Measurements from ENCODE around the gene CTAG2.
"Not testable (repeated sequence)": the region's sequence is repeated elsewhere in the genome, so short reads cannot be mapped to it uniquely, and the experiment has no call there.

CTAG2 gene

DNA sequence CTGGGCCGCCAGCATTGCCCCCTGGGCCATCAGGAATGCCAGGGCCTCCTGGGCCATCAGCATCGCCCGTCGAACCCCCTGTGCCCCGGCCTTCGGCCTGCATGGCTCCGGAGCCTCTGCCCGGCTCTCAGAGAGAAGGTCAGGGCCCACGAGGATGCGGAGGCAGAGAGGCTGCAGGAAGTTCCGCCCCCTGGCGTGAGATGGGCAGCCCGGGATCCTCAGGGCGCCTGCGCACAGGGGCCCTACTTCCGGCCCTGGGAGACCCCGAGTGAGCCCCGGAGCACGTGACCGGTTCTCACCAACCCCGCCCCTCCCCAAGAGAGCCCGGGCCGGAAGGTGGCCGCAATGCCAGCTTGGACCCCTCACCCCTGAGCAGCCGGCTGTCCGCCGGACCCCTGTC, at the start of gene CTAG2:
Gene CTAG2 (minus strand): TSS at position 167 of the 400 bp plus-strand sequence. CDS start 64 bp downstream, at position 103.
- H3K4me3 ChIP-seq (ENCODE audit: control insufficient read depth, low read depth, low read length) = not testable (repeated sequence)

GRCh38 chrX:154698630-154699248, 45.4 kb upstream of the CTAG2 start:
- TF ChIP-seq, protein P1, sequence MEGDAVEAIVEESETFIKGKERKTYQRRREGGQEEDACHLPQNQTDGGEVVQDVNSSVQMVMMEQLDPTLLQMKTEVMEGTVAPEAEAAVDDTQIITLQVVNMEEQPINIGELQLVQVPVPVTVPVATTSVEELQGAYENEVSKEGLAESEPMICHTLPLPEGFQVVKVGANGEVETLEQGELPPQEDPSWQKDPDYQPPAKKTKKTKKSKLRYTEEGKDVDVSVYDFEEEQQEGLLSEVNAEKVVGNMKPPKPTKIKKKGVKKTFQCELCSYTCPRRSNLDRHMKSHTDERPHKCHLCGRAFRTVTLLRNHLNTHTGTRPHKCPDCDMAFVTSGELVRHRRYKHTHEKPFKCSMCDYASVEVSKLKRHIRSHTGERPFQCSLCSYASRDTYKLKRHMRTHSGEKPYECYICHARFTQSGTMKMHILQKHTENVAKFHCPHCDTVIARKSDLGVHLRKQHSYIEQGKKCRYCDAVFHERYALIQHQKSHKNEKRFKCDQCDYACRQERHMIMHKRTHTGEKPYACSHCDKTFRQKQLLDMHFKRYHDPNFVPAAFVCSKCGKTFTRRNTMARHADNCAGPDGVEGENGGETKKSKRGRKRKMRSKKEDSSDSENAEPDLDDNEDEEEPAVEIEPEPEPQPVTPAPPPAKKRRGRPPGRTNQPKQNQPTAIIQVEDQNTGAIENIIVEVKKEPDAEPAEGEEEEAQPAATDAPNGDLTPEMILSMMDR (conservative IDR thresholded peaks at IDR 0.05; ENCODE audit: control insufficient read depth, insufficient read depth, low read depth, low read length) = no peak
- DNase-seq (ENCODE audit: low read depth) = no peak
- no peak overlapping the region for H3K4me3 ChIP-seq (ENCODE audit: control insufficient read depth, low read depth, low read length)

More for the DNA sequence above, at the start of gene CTAG2:
- not testable (repeated sequence) for DNase-seq (ENCODE audit: low read depth)

GRCh38 chrX:154696676-154697045, 43.3 kb upstream of the CTAG2 start:
- no peak overlapping the region for H3K4me3 ChIP-seq (ENCODE audit: control insufficient read depth, low read depth, low read length)
- peak; percentile 50 for DNase-seq (ENCODE audit: low read depth)
- TF ChIP-seq, protein P1 (conservative IDR thresholded peaks at IDR 0.05; ENCODE audit: control insufficient read depth, insufficient read depth, low read depth, low read length) = no peak

DNA sequence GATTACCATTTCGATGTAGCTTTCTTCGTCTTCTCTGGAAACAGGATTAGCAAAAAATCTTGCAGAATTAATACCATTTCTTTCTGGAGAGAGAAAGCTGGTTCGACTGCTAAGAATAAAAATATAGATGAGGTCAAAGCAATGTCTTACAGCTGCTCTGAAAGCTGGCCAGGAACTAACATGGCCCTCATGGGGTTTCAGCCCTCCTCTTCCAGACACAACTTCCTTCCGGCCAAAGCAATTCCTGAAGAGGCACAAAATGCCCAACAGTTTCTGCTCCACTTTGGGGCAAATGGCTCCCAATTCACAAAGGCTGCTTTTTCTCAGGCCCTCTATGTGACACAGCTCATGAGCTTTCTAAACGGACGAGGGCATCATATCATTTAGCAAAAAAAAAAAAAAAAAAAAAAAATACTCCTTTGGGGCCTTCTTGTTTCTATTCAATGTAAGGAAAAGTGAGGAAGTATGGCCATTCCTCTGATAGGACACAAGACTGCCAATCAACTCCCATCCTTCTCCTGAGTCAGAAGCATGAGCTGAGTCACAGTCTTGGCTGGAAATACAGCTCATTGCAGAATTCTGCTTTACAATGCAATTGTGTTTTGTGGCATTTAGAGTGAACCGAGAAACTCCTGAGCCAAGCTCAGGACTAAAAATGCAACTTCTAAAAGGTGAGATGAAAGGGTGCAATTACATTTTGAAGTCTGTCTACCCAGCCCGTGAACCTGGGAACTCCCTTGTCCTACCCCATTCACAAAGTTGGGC, 42.7 kb upstream of the CTAG2 start:
- no peak overlapping the region for H3K4me3 ChIP-seq (ENCODE audit: control insufficient read depth, low read depth, low read length)
- peak; percentile 90 for DNase-seq (ENCODE audit: low read depth)
- TF ChIP-seq, protein P1 (conservative IDR thresholded peaks at IDR 0.05; ENCODE audit: control insufficient read depth, insufficient read depth, low read depth, low read length) = no peak

DNA sequence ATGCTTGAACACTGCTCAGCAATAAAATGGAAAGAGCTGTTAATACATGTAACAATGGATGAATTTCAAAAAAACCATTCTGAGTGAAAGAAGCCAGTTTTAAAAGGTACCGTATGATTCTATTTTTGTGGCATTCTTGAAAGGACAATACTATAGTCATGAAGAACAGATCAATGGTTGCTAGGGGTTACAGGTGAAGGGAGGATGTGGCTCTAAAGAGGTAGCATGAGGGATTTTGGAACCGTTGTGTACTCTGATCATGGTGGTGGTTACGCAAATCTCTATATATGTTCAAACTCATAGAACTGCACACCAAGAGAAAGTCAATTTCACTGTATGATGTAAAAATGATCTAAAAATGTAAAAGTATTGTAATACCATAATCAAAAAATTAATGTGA, 40.0 kb upstream of the CTAG2 start:
- TF ChIP-seq, protein P1 (conservative IDR thresholded peaks at IDR 0.05; ENCODE audit: control insufficient read depth, insufficient read depth, low read depth, low read length) = no peak
- no peak overlapping the region for H3K4me3 ChIP-seq (ENCODE audit: control insufficient read depth, low read depth, low read length)
- no peak for DNase-seq (ENCODE audit: low read depth)

DNA sequence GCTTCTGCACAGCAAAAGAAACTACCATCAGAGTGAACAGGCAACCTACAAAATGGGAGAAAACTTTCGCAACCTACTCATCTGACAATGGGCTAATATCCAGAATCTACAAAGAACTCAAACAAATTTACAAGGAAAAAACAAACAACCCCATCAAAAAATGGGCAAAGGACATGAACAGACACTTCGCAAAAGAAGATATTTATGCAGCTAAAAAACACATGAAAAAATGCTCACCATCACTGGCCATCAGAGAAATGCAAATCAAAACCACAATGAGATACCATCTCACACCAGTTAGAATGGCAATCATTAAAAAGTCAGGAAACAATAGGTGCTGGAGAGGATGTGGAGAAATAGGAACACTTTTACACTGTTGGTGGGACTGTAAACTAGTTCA, 37.1 kb upstream of the CTAG2 start:
- not testable (repeated sequence) for H3K4me3 ChIP-seq (ENCODE audit: control insufficient read depth, low read depth, low read length); DNase-seq (ENCODE audit: low read depth)

- DNase-seq (ENCODE audit: low read depth); H3K4me3 ChIP-seq (ENCODE audit: control insufficient read depth, low read depth, low read length): not testable (repeated sequence)
These were observed 18.7 kb upstream of the CTAG2 start for GRCh38 chrX:154672084-154672483.

DNA sequence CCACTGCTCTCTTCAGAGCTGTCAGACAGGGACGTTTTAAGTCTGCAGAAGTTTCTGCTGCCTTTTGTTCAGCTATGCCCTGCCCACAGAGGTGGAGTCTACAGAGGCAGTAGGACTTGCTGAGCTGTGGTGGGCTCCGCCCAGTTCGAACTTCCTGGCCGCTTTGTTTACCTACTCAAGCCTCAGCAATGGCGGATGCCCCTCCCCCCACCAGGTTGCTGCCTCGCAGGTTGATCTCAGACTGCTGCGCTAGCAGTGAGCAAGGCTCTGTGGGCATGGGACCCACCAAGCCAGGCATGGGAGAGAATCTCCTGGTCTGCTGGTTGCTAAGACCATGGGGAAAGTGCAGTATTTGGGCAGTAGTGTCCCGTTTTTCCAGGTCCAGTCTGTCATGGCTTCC, 17.5 kb upstream of the CTAG2 start:
- not testable (repeated sequence) for DNase-seq (ENCODE audit: low read depth); H3K4me3 ChIP-seq (ENCODE audit: control insufficient read depth, low read depth, low read length)

- DNase-seq (ENCODE audit: low read depth) = no peak
- TF ChIP-seq, protein P1 (conservative IDR thresholded peaks at IDR 0.05; ENCODE audit: control insufficient read depth, insufficient read depth, low read depth, low read length) = no peak
- no peak overlapping the region for H3K4me3 ChIP-seq (ENCODE audit: control insufficient read depth, low read depth, low read length)
These were observed 8.5 kb upstream of the CTAG2 start for GRCh38 chrX:154661899-154662298.

All from fibroblast of mammary gland (primary cell).